HepG2 (cell line): Measurements from ENCODE around the gene SLC1A3. TPM values are rescaled to one million over a fixed set of nuclear protein-coding genes. Genes with fewer than 3 reads are reported as not detected.

Experiments used
- ATAC-seq: fragments of 200-7000 bp; cut with Tn5 transposase; 3 replicates; pipeline ENCODE4 v1.9.1; 2020; ENCODE audit warnings: mild to moderate bottlenecking, moderate library complexity
- Bru-seq: library from RNA; stranded (reverse); fragments of 400-500 nt; gene quantifications from one replicate; lab custom pipeline; 2021; lab: Mats Ljungman, UMichigan
- BruChase-seq, 2 experiments: library from RNA; stranded (reverse); fragments of 400-500 nt; gene quantifications; one replicate each; lab custom pipeline; 2021; lab: Mats Ljungman, UMichigan
- BruUV-seq: library from RNA; stranded (reverse); fragments of 400-500 nt; replicated peaks from 2 replicates; lab custom pipeline; 2021; lab: Mats Ljungman, UMichigan
- CTCF ChIA-PET: fragments of 300-600 bp; formaldehyde crosslinking; extraction: SDS; loops from one replicate; lab custom pipeline; 2021; ENCODE audit warnings: low total read pairs, inconsistent platforms, low intra/inter-chr PET ratio; lab: Yijun Ruan, JAX
- POLR2A ChIA-PET: fragments of 350-600 bp; sonication (Branson Sonifier 250); formaldehyde crosslinking; loops from one replicate; lab custom pipeline; 2020; ENCODE audit warnings: antibody characterized with exemption, inconsistent platforms; lab: Yijun Ruan, JAX
- DNase-seq: peaks from one replicate; pipeline ENCODE4 v3.0.0-alpha.2; 2015; ENCODE audit warnings: low spot score
- FAIRE-seq: peaks from 3 replicates; lab custom pipeline; 2011; peaks lifted over from hg19 to GRCh38; lab: Jason Lieb, UNC
- H2AFZ ChIP-seq: one replicate; pipeline ENCODE4 v1.6.1; 2011; ENCODE audit warnings: low read length, inconsistent platforms
- H3K27ac ChIP-seq: fragments of 300-600 bp; 3 replicates; pipeline ENCODE4 v1.8.0; 2011; ENCODE audit warnings: mixed run types, mild to moderate bottlenecking, mixed read lengths, low read length, inconsistent platforms; ENCODE audit not compliant: insufficient read depth; ENCODE audit errors: extremely low read length
- H3K27me3 ChIP-seq, 2 experiments: fragments of 200-600 bp in 1 of 2; 2 replicates in 1 of 2; 3 replicates in 1 of 2; pipeline versions ENCODE4 v1.6.0 to v1.8.0; 2011; ENCODE audit warnings: low read length in 2 of 2, mild to moderate bottlenecking in 2 of 2, moderate library complexity in 2 of 2, inconsistent platforms in 1 of 2; ENCODE audit not compliant: insufficient read depth in 2 of 2, control insufficient read depth in 1 of 2
- H3K36me3 ChIP-seq, 2 experiments: fragments of 200-600 bp in 1 of 2; replicated peaks in 1 of 2; 2 replicates in 1 of 2; 3 replicates in 1 of 2; pipeline versions ENCODE4 v1.5.1 to v1.8.0; 2011; ENCODE audit warnings: low read length in 2 of 2, inconsistent platforms in 1 of 2; ENCODE audit not compliant: insufficient read depth in 2 of 2, control insufficient read depth in 1 of 2
- H3K4me1 ChIP-seq: 2 replicates; pipeline ENCODE4 v1.5.1; 2012; ENCODE audit warnings: low read length, inconsistent platforms; ENCODE audit not compliant: insufficient read depth
- H3K4me2 ChIP-seq: 2 replicates; pipeline ENCODE4 v1.6.0; 2011; ENCODE audit warnings: low read depth, low read length, inconsistent platforms
- H3K4me3 ChIP-seq, 3 experiments: fragments of 200-600 bp in 1 of 3; sonication (generic), shearing (Covaris generic) in 1 of 3; replicated peaks in 1 of 3; 2 replicates each; pipeline ENCODE4 v1.5.1; 2011 to 2016; ENCODE audit warnings: low read length in 3 of 3, inconsistent platforms in 2 of 3, low read depth in 2 of 3, mild to moderate bottlenecking in 2 of 3, control low read depth in 1 of 3, mixed read lengths in 1 of 3; ENCODE audit not compliant: insufficient read depth in 1 of 3
- H3K79me2 ChIP-seq: one replicate; pipeline ENCODE4 v1.6.1; 2011; ENCODE audit warnings: low read length, inconsistent platforms; ENCODE audit not compliant: insufficient read depth
- H3K9ac ChIP-seq: 2 replicates; pipeline ENCODE4 v1.6.0; 2011; ENCODE audit warnings: mild to moderate bottlenecking, low read depth, low read length, inconsistent platforms; ENCODE audit not compliant: insufficient read depth
- H3K9me3 ChIP-seq: 2 replicates; pipeline ENCODE4 v1.5.1; 2012; ENCODE audit warnings: mild to moderate bottlenecking, low read length
- H4K20me1 ChIP-seq: 2 replicates; pipeline ENCODE4 v1.6.0; 2011; ENCODE audit warnings: inconsistent platforms, mild to moderate bottlenecking, low read length, moderate library complexity; ENCODE audit not compliant: insufficient read depth
- HDAC6 ChIP-seq: fragments of 200-600 bp; sonication (generic); IDR thresholded peaks from 2 replicates; pipeline ENCODE4 v1.7.0; 2017; ENCODE audit warnings: mild to moderate bottlenecking, antibody characterized with exemption, low read length, low read depth
- MED13 ChIP-seq: sonication (generic); formaldehyde crosslinking; IDR thresholded peaks from 2 replicates; pipeline ENCODE4 v1.5.0; 2020; ENCODE audit warnings: missing genetic modification reagents
- MTF2 ChIP-seq: sonication (generic); formaldehyde crosslinking; IDR thresholded peaks from 2 replicates; pipeline ENCODE4 v1.5.0; 2020; ENCODE audit warnings: missing genetic modification reagents, borderline replicate concordance
- POLR2AphosphoS5 ChIP-seq: IDR thresholded peaks from 2 replicates; pipeline ENCODE4 v1.6.1; 2012; ENCODE audit warnings: low read depth, low read length
- SOX13 ChIP-seq, 3 experiments: fragments of 450-650 bp in 1 of 3; sonication (generic) in 1 of 3; formaldehyde crosslinking in 1 of 3; IDR thresholded peaks in 2 of 3; conservative IDR thresholded peaks in 1 of 3; 2 replicates each; pipeline versions ENCODE4 v1.5.0 to v1.6.1; 2016 to 2020; ENCODE audit warnings: antibody characterized with exemption in 1 of 3, mild to moderate bottlenecking in 1 of 3, missing compliant biosample characterization in 1 of 3, missing genetic modification reagents in 1 of 3, moderate library complexity in 1 of 3
- STAG1 ChIP-seq: sonication (generic); formaldehyde crosslinking; IDR thresholded peaks from 2 replicates; pipeline ENCODE4 v1.4.0; 2020; ENCODE audit warnings: missing genetic modification reagents
- SYNCRIP ChIP-seq: fragments of 200-400 bp; formaldehyde crosslinking; IDR thresholded peaks from 2 replicates; pipeline ENCODE4 v1.6.1; 2018; ENCODE audit warnings: mild to moderate bottlenecking, low read depth, low read length; ENCODE audit not compliant: insufficient read depth
- TCF12 ChIP-seq, 2 experiments: fragments of 450-650 bp in 1 of 2; sonication (generic) in 1 of 2; formaldehyde crosslinking in 1 of 2; IDR thresholded peaks; 2 replicates each; pipeline versions ENCODE4 v1.6.1 to v1.8.0; 2017 to 2022; ENCODE audit warnings: antibody characterized with exemption in 1 of 2, mild to moderate bottlenecking in 1 of 2, missing genetic modification reagents in 1 of 2, moderate library complexity in 1 of 2
- WGBS: methylation state at CpG from one replicate; pipeline ENCODE4 v1.1.6; 2017; ENCODE audit warnings: low lambda C conversion rate; 5-methylcytosine and 5-hydroxymethylcytosine counted together
- in situ Hi-C: cut with HindIII; loops from 2 replicates; pipeline ENCODE4 v1.10.0; 2017; ENCODE audit warnings: low pct_unique_long_range_greater_than_20kb; ENCODE audit not compliant: extremely low pct_ligation_motif_present
- intact Hi-C: fragments of 100-400 bp; cut with micrococcal nuclease; formaldehyde crosslinking; loops from one replicate; pipeline ENCODE4 v1.10.0; 2022; ENCODE audit not compliant: unreplicated experiment
- long read RNA-seq, 2 experiments: library from RNA in 1 of 2; library from polyadenylated mRNA in 1 of 2; stranded (forward) in 1 of 2; unstranded in 1 of 2; transcript quantifications; one replicate each; pipeline ENCODE4 v2.0.0, GENCODE V29; 2019 to 2022
- polyA minus RNA-seq, 3 experiments: library from RNA; depleted of rRNA, polyadenylated mRNA; stranded (reverse); fragments of >200 nt; gene quantifications; 2 replicates each; pipeline ENCODE4 v1.2.3, GENCODE V29; 2011; ENCODE audit warnings: low replicate concordance in 1 of 3
- polyA plus RNA-seq, 8 experiments: library from polyadenylated mRNA; depleted of rRNA in 3 of 8; stranded (reverse) in 7 of 8; unstranded in 1 of 8; fragments of >200 nt; fragmentation: Illumina TruSeq in 4 of 8; extraction: Trizol in 4 of 8; gene quantifications; 2 replicates each; pipeline versions ENCODE4 v1.2.1 to v1.2.3, GENCODE V29; 2011 to 2016; ENCODE audit warnings: low read depth in 4 of 8, missing spikeins in 1 of 8, mixed read lengths in 1 of 8; ENCODE audit not compliant: insufficient read depth in 1 of 8
- total RNA-seq, 5 experiments: library from RNA; depleted of rRNA; stranded (reverse); fragments of >200 nt; fragmentation: Illumina TruSeq; extraction: Trizol; gene quantifications; 2 replicates each; pipeline ENCODE4 v1.2.3, GENCODE V29; 2016; ENCODE audit warnings: low read depth in 1 of 5
- TF ChIP-seq, protein P1 (sequence below): sonication (generic); formaldehyde crosslinking; IDR thresholded peaks from 2 replicates; pipeline ENCODE4 v1.9.0; 2021; ENCODE audit warnings: mild to moderate bottlenecking, missing genetic modification reagents
- TF ChIP-seq, protein P2 (sequence below): sonication (generic); IDR thresholded peaks from 2 replicates; pipeline ENCODE4 v1.6.1; 2016; ENCODE audit warnings: low read depth, borderline replicate concordance

The SLC1A3 gene
- total RNA-seq (2016; rRNA removed; fragmentation: Illumina TruSeq; extraction: Trizol) (not detected in 2 replicates), polyA plus RNA-seq (2011; rRNA removed) (0.09 TPM in 1 of 2 replicates, not detected in the other), polyA minus RNA-seq (2011; rRNA and poly(A)+ RNA removed; ENCODE audit: low replicate concordance) (126 TPM in 1 of 2 replicates, not detected in the other), Bru-seq, nascent RNA (not detected), BruChase-seq, experiment 1, labeled RNA remaining after a 6-hour chase (not detected), BruChase-seq, experiment 2, labeled RNA remaining after a 2-hour chase (percentile 1 among the genes with signal in this experiment)
- 0.09 TPM in 1 of 2 replicates, not detected in the other for total RNA-seq (2016; cell fraction: cytosol; rRNA removed; fragmentation: Illumina TruSeq; extraction: Trizol; ENCODE audit: low read depth)
- 0.04 TPM in 1 of 2 replicates, not detected in the other for total RNA-seq (2016; cell fraction: insoluble cytoplasmic fraction; rRNA removed; fragmentation: Illumina TruSeq; extraction: Trizol)
- total RNA-seq (2016; cell fraction: membrane; rRNA removed; fragmentation: Illumina TruSeq; extraction: Trizol), result 0.12 TPM in 1 of 2 replicates, not detected in the other
- total RNA-seq (2016; cell fraction: nucleus; rRNA removed; fragmentation: Illumina TruSeq; extraction: Trizol), result not detected in 2 replicates
- 0.05 TPM in 1 of 2 replicates, not detected in the other for polyA plus RNA-seq (2011; cell fraction: cytosol; rRNA removed)
- not detected in 2 replicates for polyA plus RNA-seq (2011; cell fraction: nucleus; rRNA removed)
- polyA plus RNA-seq (2012), result not detected in 2 replicates
- not detected in 2 replicates for polyA plus RNA-seq (2016; cell fraction: cytosol; fragmentation: Illumina TruSeq; extraction: Trizol; ENCODE audit: low read depth)
- polyA plus RNA-seq (2016; cell fraction: insoluble cytoplasmic fraction; fragmentation: Illumina TruSeq; extraction: Trizol; ENCODE audit: low read depth), result not detected in 2 replicates
- not detected in 2 replicates for polyA plus RNA-seq (2016; cell fraction: membrane; fragmentation: Illumina TruSeq; extraction: Trizol; ENCODE audit: low read depth)
- polyA plus RNA-seq (2016; cell fraction: nucleus; fragmentation: Illumina TruSeq; extraction: Trizol; ENCODE audit: insufficient read depth, low read depth), result not detected in 2 replicates
- 0.89 TPM in 1 of 2 replicates, not detected in the other for polyA minus RNA-seq (2011; cell fraction: cytosol; rRNA and poly(A)+ RNA removed)
- polyA minus RNA-seq (2011; cell fraction: nucleus; rRNA and poly(A)+ RNA removed), result not detected in 2 replicates
- long read RNA-seq, experiment 1, result 0 reads
- long read RNA-seq, experiment 2, result 0 reads

- ATAC-seq (no peak), FAIRE-seq (no peak), DNase-seq (no peak)
- Histone ChIP-seq H3K27ac (no peak within 1 kb of the TSS), H3K9me3 (no peaks in the 10 kb centered on the region), H2AFZ (no peak within 1 kb of the TSS), H3K27me3 (peaks cover 0 to 27% of the 10 kb centered on the region in 2 experiments; a peak in 3 of 5 replicates), H3K79me2 (no peaks in the 10 kb centered on the region), H3K4me2 (no peak within 1 kb of the TSS), H3K9ac (no peak within 1 kb of the TSS), H3K4me1 (no peaks in the 10 kb centered on the region), H4K20me1 (no peaks in the 10 kb centered on the region), H3K4me3 (no peak within 1 kb of the TSS), H3K36me3 (no peaks in the 10 kb centered on the region)
- 13% methylated on average over 20 of the region's 20 CpGs for WGBS
- CTCF ChIA-PET, result no interaction called here
- no TSS peak for BruUV-seq
- in situ Hi-C loops (no loop called here), intact Hi-C loops (no loop called here)
- POLR2A ChIA-PET, result no interaction called here
- TF ChIP-seq, protein P1, sequence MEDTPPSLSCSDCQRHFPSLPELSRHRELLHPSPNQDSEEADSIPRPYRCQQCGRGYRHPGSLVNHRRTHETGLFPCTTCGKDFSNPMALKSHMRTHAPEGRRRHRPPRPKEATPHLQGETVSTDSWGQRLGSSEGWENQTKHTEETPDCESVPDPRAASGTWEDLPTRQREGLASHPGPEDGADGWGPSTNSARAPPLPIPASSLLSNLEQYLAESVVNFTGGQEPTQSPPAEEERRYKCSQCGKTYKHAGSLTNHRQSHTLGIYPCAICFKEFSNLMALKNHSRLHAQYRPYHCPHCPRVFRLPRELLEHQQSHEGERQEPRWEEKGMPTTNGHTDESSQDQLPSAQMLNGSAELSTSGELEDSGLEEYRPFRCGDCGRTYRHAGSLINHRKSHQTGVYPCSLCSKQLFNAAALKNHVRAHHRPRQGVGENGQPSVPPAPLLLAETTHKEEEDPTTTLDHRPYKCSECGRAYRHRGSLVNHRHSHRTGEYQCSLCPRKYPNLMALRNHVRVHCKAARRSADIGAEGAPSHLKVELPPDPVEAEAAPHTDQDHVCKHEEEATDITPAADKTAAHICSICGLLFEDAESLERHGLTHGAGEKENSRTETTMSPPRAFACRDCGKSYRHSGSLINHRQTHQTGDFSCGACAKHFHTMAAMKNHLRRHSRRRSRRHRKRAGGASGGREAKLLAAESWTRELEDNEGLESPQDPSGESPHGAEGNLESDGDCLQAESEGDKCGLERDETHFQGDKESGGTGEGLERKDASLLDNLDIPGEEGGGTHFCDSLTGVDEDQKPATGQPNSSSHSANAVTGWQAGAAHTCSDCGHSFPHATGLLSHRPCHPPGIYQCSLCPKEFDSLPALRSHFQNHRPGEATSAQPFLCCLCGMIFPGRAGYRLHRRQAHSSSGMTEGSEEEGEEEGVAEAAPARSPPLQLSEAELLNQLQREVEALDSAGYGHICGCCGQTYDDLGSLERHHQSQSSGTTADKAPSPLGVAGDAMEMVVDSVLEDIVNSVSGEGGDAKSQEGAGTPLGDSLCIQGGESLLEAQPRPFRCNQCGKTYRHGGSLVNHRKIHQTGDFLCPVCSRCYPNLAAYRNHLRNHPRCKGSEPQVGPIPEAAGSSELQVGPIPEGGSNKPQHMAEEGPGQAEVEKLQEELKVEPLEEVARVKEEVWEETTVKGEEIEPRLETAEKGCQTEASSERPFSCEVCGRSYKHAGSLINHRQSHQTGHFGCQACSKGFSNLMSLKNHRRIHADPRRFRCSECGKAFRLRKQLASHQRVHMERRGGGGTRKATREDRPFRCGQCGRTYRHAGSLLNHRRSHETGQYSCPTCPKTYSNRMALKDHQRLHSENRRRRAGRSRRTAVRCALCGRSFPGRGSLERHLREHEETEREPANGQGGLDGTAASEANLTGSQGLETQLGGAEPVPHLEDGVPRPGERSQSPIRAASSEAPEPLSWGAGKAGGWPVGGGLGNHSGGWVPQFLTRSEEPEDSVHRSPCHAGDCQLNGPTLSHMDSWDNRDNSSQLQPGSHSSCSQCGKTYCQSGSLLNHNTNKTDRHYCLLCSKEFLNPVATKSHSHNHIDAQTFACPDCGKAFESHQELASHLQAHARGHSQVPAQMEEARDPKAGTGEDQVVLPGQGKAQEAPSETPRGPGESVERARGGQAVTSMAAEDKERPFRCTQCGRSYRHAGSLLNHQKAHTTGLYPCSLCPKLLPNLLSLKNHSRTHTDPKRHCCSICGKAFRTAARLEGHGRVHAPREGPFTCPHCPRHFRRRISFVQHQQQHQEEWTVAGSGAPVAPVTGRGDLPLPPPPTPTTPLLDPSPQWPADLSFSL, result no peak
- TF ChIP-seq SOX13 (IDR thresholded peaks at IDR 0.05) (no peak), SOX13 (CRISPR knock-in tag; conservative IDR thresholded peaks at IDR 0.05 in 1 of 2, IDR thresholded peaks at IDR 0.05 in 1 of 2) (no peak), SYNCRIP (no peak), MTF2 (CRISPR knock-in tag) (no peak), STAG1 (no peak), POLR2AphosphoS5 (no peak), MED13 (CRISPR knock-in tag) (no peak), TCF12 (IDR thresholded peaks at IDR 0.05) (no peak), TCF12 (CRISPR knock-in tag; IDR thresholded peaks at IDR 0.05) (no peak), HDAC6 (no peak)
- TF ChIP-seq, protein P2, sequence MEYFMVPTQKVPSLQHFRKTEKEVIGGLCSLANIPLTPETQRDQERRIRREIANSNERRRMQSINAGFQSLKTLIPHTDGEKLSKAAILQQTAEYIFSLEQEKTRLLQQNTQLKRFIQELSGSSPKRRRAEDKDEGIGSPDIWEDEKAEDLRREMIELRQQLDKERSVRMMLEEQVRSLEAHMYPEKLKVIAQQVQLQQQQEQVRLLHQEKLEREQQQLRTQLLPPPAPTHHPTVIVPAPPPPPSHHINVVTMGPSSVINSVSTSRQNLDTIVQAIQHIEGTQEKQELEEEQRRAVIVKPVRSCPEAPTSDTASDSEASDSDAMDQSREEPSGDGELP, result no peak
Observed at GRCh38 chr5:36606428-36607113, at the start of gene SLC1A3. SLC1A3 (plus strand) TSS chr5:36606606; CDS start chr5:36608424, 1,818 bp downstream.
